Measurements from ENCODE around the gene KLF7. TPM values are rescaled to one million over a fixed set of nuclear protein-coding genes. Genes with fewer than 3 reads are reported as not detected.

The KLF7 gene
- total RNA-seq, 1 experiment from 2014 or later, result 15.4 TPM

DNA sequence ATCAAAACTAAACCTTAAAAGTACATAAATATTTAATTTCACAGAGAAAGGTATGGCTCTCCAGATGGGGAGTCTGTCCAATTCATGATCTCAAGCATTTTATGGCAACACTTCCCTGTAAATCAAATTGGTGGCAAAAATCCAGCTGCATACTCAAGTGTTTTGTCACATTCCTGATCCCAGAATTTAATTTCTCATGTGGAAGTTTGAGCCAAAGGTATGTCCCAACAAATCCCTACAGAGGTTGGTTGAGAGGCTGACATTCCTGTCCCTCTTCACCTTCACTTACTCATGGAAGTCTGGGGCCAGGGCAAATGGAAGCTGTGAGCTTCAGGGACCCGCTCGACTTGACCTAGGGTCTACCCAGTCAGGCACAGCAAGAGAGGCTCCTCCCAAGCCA, 17.7 kb downstream of the KLF7 start:
- POLR2A ChIA-PET, result no interaction called here
- no peaks in the 10 kb centered on the region for H3K36me3 ChIP-seq (ENCODE audit: control insufficient read depth in 1 of 2, insufficient read depth in 2 of 2, low read length in 2 of 2)
- H3K79me2 ChIP-seq (ENCODE audit: insufficient read depth, low read length), result no peaks in the 10 kb centered on the region
- H4K20me1 ChIP-seq (ENCODE audit: insufficient read depth), result no peaks in the 10 kb centered on the region
- no peaks in the 10 kb centered on the region for H3K9me2 ChIP-seq (ENCODE audit: insufficient read depth)
- intact Hi-C loops (cut with micrococcal nuclease), result no loop called here
- no peaks in the 10 kb centered on the region for H3K9me3 ChIP-seq (ENCODE audit: control insufficient read depth in 1 of 2, insufficient read depth in 1 of 2, low read depth in 1 of 2, low read length in 2 of 2)
- H3K27ac ChIP-seq (ENCODE audit: low read depth, low read length), result no peak overlapping the region
- no peak overlapping the region for H3K4me2 ChIP-seq (ENCODE audit: low read length)
- H3K4me3 ChIP-seq (replicated peaks in 1 of 2; ENCODE audit: low read depth in 1 of 2, low read length in 2 of 2), result no peak overlapping the region
- peaks cover 0 to 3% of the 10 kb centered on the region in 2 experiments; a peak in 1 of 4 replicates for H3K4me1 ChIP-seq (ENCODE audit: control insufficient read depth in 1 of 2, insufficient read depth in 2 of 2, low read length in 2 of 2)
- no peak for DNase-seq (ENCODE audit: low read depth, low spot score)
- CTCF ChIA-PET, result no interaction called here
- RAD21 ChIA-PET (ENCODE audit: low non-redundant PET in 1 of 2, low total read pairs in 2 of 2, uncharacterized antibody in 2 of 2, unreplicated experiment in 2 of 2), result no interaction called here
- no TSS peak for BruUV-seq (replicated peaks)
- ATAC-seq, result no peak
- no peak overlapping the region for H3K9ac ChIP-seq (ENCODE audit: low read length)
- TF ChIP-seq CEBPB (IDR thresholded peaks at IDR 0.05; ENCODE audit: low read depth) (no peak), MAX (IDR thresholded peaks at IDR 0.05) (no peak), SP1 (IDR thresholded peaks at IDR 0.05; ENCODE audit: low read depth) (no peak), JUND (IDR thresholded peaks at IDR 0.05) (no peak)
- no peak overlapping the region for H2AFZ ChIP-seq (ENCODE audit: low read depth, low read length, poor library complexity, severe bottlenecking)
- no peaks in the 10 kb centered on the region for H3K27me3 ChIP-seq (ENCODE audit: insufficient read depth, low read length)

DNA sequence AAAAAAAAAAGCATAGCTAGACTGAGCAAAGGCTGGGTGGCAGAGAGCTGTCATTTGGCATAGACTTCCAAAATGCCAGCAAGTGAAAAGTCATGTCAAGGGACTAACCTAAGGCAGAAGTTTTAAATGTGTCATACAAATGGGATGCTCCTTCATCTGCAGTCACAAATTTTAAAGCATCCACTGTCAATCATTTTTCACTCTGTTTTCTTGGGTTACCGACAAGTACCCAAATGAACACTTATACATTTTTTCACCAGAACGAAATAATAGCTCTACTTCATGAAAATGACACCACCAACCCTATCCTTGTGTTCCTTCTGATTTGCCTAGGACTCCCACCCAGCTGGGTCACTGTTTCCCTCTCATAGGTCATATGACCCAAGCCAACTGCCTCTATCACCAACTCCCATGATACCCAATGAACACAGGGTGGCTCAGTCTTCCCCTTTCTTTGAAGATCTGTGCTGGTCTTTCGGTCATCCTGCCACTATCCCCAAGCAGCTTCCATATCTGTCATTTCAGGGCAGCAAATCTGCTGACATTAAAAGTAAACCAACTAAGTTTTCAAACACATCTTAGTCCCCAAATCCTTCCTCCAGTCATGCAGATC, 21.5 kb downstream of the KLF7 start:
- intact Hi-C loops (cut with micrococcal nuclease), result no loop called here
- H3K4me1 ChIP-seq (ENCODE audit: control insufficient read depth in 1 of 2, insufficient read depth in 2 of 2, low read length in 2 of 2), result peaks cover 0 to 3% of the 10 kb centered on the region in 2 experiments; a peak in 1 of 4 replicates
- H3K9me2 ChIP-seq (ENCODE audit: insufficient read depth), result no peaks in the 10 kb centered on the region
- no peaks in the 10 kb centered on the region for H4K20me1 ChIP-seq (ENCODE audit: insufficient read depth)
- ChIA-PET POLR2A (no interaction called here), CTCF (no interaction called here), RAD21 (ENCODE audit: low non-redundant PET in 1 of 2, low total read pairs in 2 of 2, uncharacterized antibody in 2 of 2, unreplicated experiment in 2 of 2) (no interaction called here)
- H3K9me3 ChIP-seq (ENCODE audit: control insufficient read depth in 1 of 2, insufficient read depth in 1 of 2, low read depth in 1 of 2, low read length in 2 of 2), result no peaks in the 10 kb centered on the region
- H3K9ac ChIP-seq (ENCODE audit: low read length), result no peak overlapping the region
- no peaks in the 10 kb centered on the region for H3K27me3 ChIP-seq (ENCODE audit: insufficient read depth, low read length)
- no peak overlapping the region for H2AFZ ChIP-seq (ENCODE audit: low read depth, low read length, poor library complexity, severe bottlenecking)
- H3K4me2 ChIP-seq (ENCODE audit: low read length), result no peak overlapping the region
- TF ChIP-seq MAX (IDR thresholded peaks at IDR 0.05) (no peak), POLR2A (IDR thresholded peaks at IDR 0.05; ENCODE audit: borderline replicate concordance, extremely low read depth, insufficient read depth, insufficient read length) (no peak), ZFX (IDR thresholded peaks at IDR 0.05) (no peak), FOSL1 (IDR thresholded peaks at IDR 0.05; ENCODE audit: low read depth) (no peak), EZH2 (IDR thresholded peaks at IDR 0.05) (no peak), ZNF274 (IDR thresholded peaks at IDR 0.05; ENCODE audit: low read depth, low read length) (no peak), SP1 (IDR thresholded peaks at IDR 0.05; ENCODE audit: low read depth) (no peak), CBX3 (IDR thresholded peaks at IDR 0.05; ENCODE audit: low read depth) (no peak), CEBPB (IDR thresholded peaks at IDR 0.05; ENCODE audit: low read depth) (no peak), EZH2phosphoT487 (IDR thresholded peaks at IDR 0.05; ENCODE audit: borderline replicate concordance) (no peak), ELF1 (IDR thresholded peaks at IDR 0.05; ENCODE audit: borderline replicate concordance, low read depth) (no peak), RAD21 (IDR thresholded peaks at IDR 0.05; ENCODE audit: low read depth) (no peak)
- TF ChIP-seq, protein P1, sequence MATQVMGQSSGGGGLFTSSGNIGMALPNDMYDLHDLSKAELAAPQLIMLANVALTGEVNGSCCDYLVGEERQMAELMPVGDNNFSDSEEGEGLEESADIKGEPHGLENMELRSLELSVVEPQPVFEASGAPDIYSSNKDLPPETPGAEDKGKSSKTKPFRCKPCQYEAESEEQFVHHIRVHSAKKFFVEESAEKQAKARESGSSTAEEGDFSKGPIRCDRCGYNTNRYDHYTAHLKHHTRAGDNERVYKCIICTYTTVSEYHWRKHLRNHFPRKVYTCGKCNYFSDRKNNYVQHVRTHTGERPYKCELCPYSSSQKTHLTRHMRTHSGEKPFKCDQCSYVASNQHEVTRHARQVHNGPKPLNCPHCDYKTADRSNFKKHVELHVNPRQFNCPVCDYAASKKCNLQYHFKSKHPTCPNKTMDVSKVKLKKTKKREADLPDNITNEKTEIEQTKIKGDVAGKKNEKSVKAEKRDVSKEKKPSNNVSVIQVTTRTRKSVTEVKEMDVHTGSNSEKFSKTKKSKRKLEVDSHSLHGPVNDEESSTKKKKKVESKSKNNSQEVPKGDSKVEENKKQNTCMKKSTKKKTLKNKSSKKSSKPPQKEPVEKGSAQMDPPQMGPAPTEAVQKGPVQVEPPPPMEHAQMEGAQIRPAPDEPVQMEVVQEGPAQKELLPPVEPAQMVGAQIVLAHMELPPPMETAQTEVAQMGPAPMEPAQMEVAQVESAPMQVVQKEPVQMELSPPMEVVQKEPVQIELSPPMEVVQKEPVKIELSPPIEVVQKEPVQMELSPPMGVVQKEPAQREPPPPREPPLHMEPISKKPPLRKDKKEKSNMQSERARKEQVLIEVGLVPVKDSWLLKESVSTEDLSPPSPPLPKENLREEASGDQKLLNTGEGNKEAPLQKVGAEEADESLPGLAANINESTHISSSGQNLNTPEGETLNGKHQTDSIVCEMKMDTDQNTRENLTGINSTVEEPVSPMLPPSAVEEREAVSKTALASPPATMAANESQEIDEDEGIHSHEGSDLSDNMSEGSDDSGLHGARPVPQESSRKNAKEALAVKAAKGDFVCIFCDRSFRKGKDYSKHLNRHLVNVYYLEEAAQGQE (IDR thresholded peaks at IDR 0.05; ENCODE audit: low read depth), result no peak
- TF ChIP-seq, protein P2, sequence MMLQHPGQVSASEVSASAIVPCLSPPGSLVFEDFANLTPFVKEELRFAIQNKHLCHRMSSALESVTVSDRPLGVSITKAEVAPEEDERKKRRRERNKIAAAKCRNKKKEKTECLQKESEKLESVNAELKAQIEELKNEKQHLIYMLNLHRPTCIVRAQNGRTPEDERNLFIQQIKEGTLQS (IDR thresholded peaks at IDR 0.05), result no peak
- H3K4me3 ChIP-seq (replicated peaks in 1 of 2; ENCODE audit: low read depth in 1 of 2, low read length in 2 of 2), result no peak overlapping the region
- ATAC-seq (no peak), DNase-seq (ENCODE audit: low read depth, low spot score) (no peak)
- no peaks in the 10 kb centered on the region for H3K36me3 ChIP-seq (ENCODE audit: control insufficient read depth in 1 of 2, insufficient read depth in 2 of 2, low read length in 2 of 2)
- no TSS peak for BruUV-seq (replicated peaks)
- no peaks in the 10 kb centered on the region for H3K79me2 ChIP-seq (ENCODE audit: insufficient read depth, low read length)
- no peak overlapping the region for H3K27ac ChIP-seq (ENCODE audit: low read depth, low read length)
